ENCODE results near the gene PCCA. TPM values are rescaled to one million over a fixed set of nuclear protein-coding genes. Genes with fewer than 3 reads are reported as not detected.

PCCA gene
- total and polyA plus RNA-seq, 2 donors (not counting 3 experiments of a cell fraction or from before 2014, with no cell fraction given), result 5.7 to 20.2 TPM

- DNase-seq (ENCODE audit: low read depth, low spot score) (no peak), FAIRE-seq (no peak)
- Histone ChIP-seq H3K4me2 (ENCODE audit: insufficient read depth, low read length) (no peak overlapping the region), H3K4me1 (ENCODE audit: control insufficient read depth, extremely low read depth, insufficient read depth, low read length) (no peaks in the 10 kb centered on the region), H3K36me3 (ENCODE audit: control insufficient read depth in 2 of 2, extremely low read depth in 1 of 2, insufficient read depth in 2 of 2, low read length in 2 of 2) (no peaks in the 10 kb centered on the region), H3K27ac (ENCODE audit: insufficient read depth, low read depth, low read length) (no peak overlapping the region), H3K9me3 (replicated peaks; ENCODE audit: control insufficient read depth, insufficient read depth, low read length) (no peaks in the 10 kb centered on the region), H3K79me2 (ENCODE audit: control insufficient read depth, insufficient read depth, low read length) (no peaks in the 10 kb centered on the region), H3K4me3 (replicated peaks in 1 of 3; ENCODE audit: insufficient read depth in 1 of 3, low read depth in 1 of 3, low read length in 3 of 3) (no peak overlapping the region), H4K20me1 (replicated peaks; ENCODE audit: control insufficient read depth, extremely low read depth, insufficient read depth, low read length) (no peaks in the 10 kb centered on the region), H2AFZ (ENCODE audit: low read depth, low read length) (no peak overlapping the region), H3K27me3 (ENCODE audit: control insufficient read depth in 2 of 2, insufficient read depth in 2 of 2, low read length in 2 of 2) (no peaks in the 10 kb centered on the region), H3K9me1 (replicated peaks; ENCODE audit: control insufficient read depth, extremely low read depth, insufficient read depth, low read length) (no peaks in the 10 kb centered on the region), H3K9ac (replicated peaks; ENCODE audit: extremely low read depth, insufficient read depth, low read length) (no peak overlapping the region)
- dilution Hi-C loops (cut with MboI; ENCODE audit: extremely low pct_ligation_motif_present, low sequenced_read_pairs), result no loop called here
- intact Hi-C loops (cut with micrococcal nuclease), result loop anchor here (2.0 kb wide), 1 partner anchor 15 kb away; no protein-coding TSS in a partner anchor
- no TSS peak for BruUV-seq (replicated peaks)
- POLR2A ChIA-PET, result no interaction called here
- CTCF ChIA-PET, result no interaction called here
- TF ChIP-seq, protein P1, sequence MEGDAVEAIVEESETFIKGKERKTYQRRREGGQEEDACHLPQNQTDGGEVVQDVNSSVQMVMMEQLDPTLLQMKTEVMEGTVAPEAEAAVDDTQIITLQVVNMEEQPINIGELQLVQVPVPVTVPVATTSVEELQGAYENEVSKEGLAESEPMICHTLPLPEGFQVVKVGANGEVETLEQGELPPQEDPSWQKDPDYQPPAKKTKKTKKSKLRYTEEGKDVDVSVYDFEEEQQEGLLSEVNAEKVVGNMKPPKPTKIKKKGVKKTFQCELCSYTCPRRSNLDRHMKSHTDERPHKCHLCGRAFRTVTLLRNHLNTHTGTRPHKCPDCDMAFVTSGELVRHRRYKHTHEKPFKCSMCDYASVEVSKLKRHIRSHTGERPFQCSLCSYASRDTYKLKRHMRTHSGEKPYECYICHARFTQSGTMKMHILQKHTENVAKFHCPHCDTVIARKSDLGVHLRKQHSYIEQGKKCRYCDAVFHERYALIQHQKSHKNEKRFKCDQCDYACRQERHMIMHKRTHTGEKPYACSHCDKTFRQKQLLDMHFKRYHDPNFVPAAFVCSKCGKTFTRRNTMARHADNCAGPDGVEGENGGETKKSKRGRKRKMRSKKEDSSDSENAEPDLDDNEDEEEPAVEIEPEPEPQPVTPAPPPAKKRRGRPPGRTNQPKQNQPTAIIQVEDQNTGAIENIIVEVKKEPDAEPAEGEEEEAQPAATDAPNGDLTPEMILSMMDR (IDR thresholded peaks at IDR 0.05; ENCODE audit: extremely low read depth in 1 of 2, insufficient read depth in 1 of 2, low read depth in 1 of 2, low read length in 2 of 2), result no peak
- TF ChIP-seq JUN (IDR thresholded peaks at IDR 0.05; ENCODE audit: borderline replicate concordance, insufficient read depth, insufficient read length, low read depth) (no peak), POLR2A (IDR thresholded peaks at IDR 0.05; ENCODE audit: low read depth, low read length) (no peak), MAX (IDR thresholded peaks at IDR 0.05; ENCODE audit: insufficient read depth, insufficient read length) (no peak), POLR2AphosphoS5 (IDR thresholded peaks at IDR 0.05; ENCODE audit: insufficient read depth, low read depth, low read length) (no peak), GATA2 (IDR thresholded peaks at IDR 0.05; ENCODE audit: insufficient read depth, insufficient read length, low read depth, low read length) (no peak), EZH2 (IDR thresholded peaks at IDR 0.05; ENCODE audit: borderline replicate concordance, low read depth, low read length, severe bottlenecking) (no peak), FOS (IDR thresholded peaks at IDR 0.05; ENCODE audit: borderline replicate concordance, insufficient read depth, low read length) (no peak), MYC (IDR thresholded peaks at IDR 0.05; ENCODE audit: low read depth, low read length) (no peak)
These were observed 86.9 kb downstream of the PCCA start for GRCh38 chr13:100175803-100176182.
